Loucy (cell line): ENCODE results near the gene ZFYVE27.

ENCODE experiments used
- H2AFZ ChIP-seq: fragments of 200-600 bp; sonication (generic); 2 replicates; pipeline ENCODE4 v1.6.0; 2016; ENCODE audit warnings: antibody characterized with exemption, mild to moderate bottlenecking, low read length, moderate library complexity
- H3F3A ChIP-seq: fragments of 200-600 bp; 2 replicates; pipeline ENCODE4 v1.6.0; 2016; ENCODE audit warnings: antibody characterized with exemption, low read depth, mild to moderate bottlenecking
- H3K27me3 ChIP-seq: fragments of 200-600 bp; sonication (generic); 2 replicates; pipeline ENCODE4 v1.6.1; 2014; ENCODE audit warnings: low read length, mild to moderate bottlenecking; ENCODE audit not compliant: insufficient read depth, poor library complexity, severe bottlenecking
- H3K36me3 ChIP-seq: fragments of 200-600 bp; sonication (generic); 2 replicates; pipeline ENCODE4 v1.6.1; 2016; ENCODE audit warnings: low read length; ENCODE audit not compliant: insufficient read depth
- H3K4me1 ChIP-seq: fragments of 200-600 bp; sonication (generic); 2 replicates; pipeline ENCODE4 v1.5.1; 2014; ENCODE audit warnings: low read length, mild to moderate bottlenecking; ENCODE audit not compliant: insufficient read depth, poor library complexity, severe bottlenecking
- H3K4me2 ChIP-seq: fragments of 200-600 bp; sonication (generic); 2 replicates; pipeline ENCODE4 v1.6.0; 2014; ENCODE audit warnings: antibody characterized with exemption, low read length, low read depth, mild to moderate bottlenecking; ENCODE audit not compliant: poor library complexity, severe bottlenecking
- H3K4me3 ChIP-seq: fragments of 200-600 bp; sonication (generic); 2 replicates; pipeline ENCODE4 v1.5.1; 2014; ENCODE audit warnings: low read length, mild to moderate bottlenecking, mixed read lengths; ENCODE audit not compliant: poor library complexity, severe bottlenecking
- H3K79me2 ChIP-seq: fragments of 200-600 bp; sonication (generic); 2 replicates; pipeline ENCODE4 v1.6.1; 2014; ENCODE audit warnings: low read length; ENCODE audit not compliant: insufficient read depth
- H3K9ac ChIP-seq: fragments of 200-600 bp; sonication (generic); 2 replicates; pipeline ENCODE4 v1.6.0; 2014; ENCODE audit warnings: mild to moderate bottlenecking, low read depth, low read length, moderate library complexity; ENCODE audit not compliant: poor library complexity, severe bottlenecking
- H3K9me2 ChIP-seq: fragments of 200-600 bp; sonication (generic); replicated peaks from 2 replicates; pipeline ENCODE4 v1.6.1; 2016; ENCODE audit warnings: low read depth, low read length, mixed read lengths
- H3K9me3 ChIP-seq: fragments of 200-600 bp; sonication (generic); 2 replicates; pipeline ENCODE4 v1.6.1; 2014; ENCODE audit warnings: mild to moderate bottlenecking, antibody characterized with exemption, low read length, low read depth; ENCODE audit not compliant: insufficient read depth
- H4K20me1 ChIP-seq: fragments of 200-600 bp; sonication (generic); 2 replicates; pipeline ENCODE4 v1.6.0; 2014; ENCODE audit warnings: antibody characterized with exemption, low read length, mild to moderate bottlenecking; ENCODE audit not compliant: insufficient read depth, poor library complexity, severe bottlenecking
- EZH2phosphoT487 ChIP-seq: fragments of 200-600 bp; IDR thresholded peaks from 2 replicates; pipeline ENCODE4 v1.6.1; 2018; ENCODE audit warnings: antibody characterized with exemption, mild to moderate bottlenecking, moderate library complexity, borderline replicate concordance
- TF ChIP-seq, protein P1 (sequence below): fragments of 200-600 bp; sonication (generic); conservative IDR thresholded peaks from 2 replicates; pipeline ENCODE4 v1.5.1; 2014; ENCODE audit warnings: mild to moderate bottlenecking, antibody characterized with exemption, low read length

ZFYVE27 gene

GRCh38 chr10:97805949-97806348 is 69.0 kb downstream of the ZFYVE27 start:
- Histone ChIP-seq H3K27me3 (no peaks in the 10 kb centered on the region), H3K9me3 (no peaks in the 10 kb centered on the region), H3K79me2 (no peaks in the 10 kb centered on the region), H3F3A (no peaks in the 10 kb centered on the region), H3K36me3 (no peaks in the 10 kb centered on the region), H3K4me3 (no peak overlapping the region), H3K4me2 (no peak overlapping the region), H2AFZ (no peak overlapping the region), H3K9me2 (no peaks in the 10 kb centered on the region), H3K4me1 (no peaks in the 10 kb centered on the region), H4K20me1 (no peaks in the 10 kb centered on the region), H3K9ac (no peak overlapping the region)
- TF ChIP-seq EZH2phosphoT487 = no peak

- Histone ChIP-seq H3F3A (no peaks in the 10 kb centered on the region), H3K4me2 (no peak overlapping the region), H3K79me2 (no peaks in the 10 kb centered on the region), H3K4me1 (no peaks in the 10 kb centered on the region), H3K9ac (no peak overlapping the region), H3K27me3 (no peaks in the 10 kb centered on the region), H3K4me3 (no peak overlapping the region), H3K9me3 (no peaks in the 10 kb centered on the region), H2AFZ (no peak overlapping the region), H3K36me3 (no peaks in the 10 kb centered on the region), H4K20me1 (no peaks in the 10 kb centered on the region), H3K9me2 (no peaks in the 10 kb centered on the region)
- no peak for TF ChIP-seq EZH2phosphoT487
- TF ChIP-seq, protein P1, sequence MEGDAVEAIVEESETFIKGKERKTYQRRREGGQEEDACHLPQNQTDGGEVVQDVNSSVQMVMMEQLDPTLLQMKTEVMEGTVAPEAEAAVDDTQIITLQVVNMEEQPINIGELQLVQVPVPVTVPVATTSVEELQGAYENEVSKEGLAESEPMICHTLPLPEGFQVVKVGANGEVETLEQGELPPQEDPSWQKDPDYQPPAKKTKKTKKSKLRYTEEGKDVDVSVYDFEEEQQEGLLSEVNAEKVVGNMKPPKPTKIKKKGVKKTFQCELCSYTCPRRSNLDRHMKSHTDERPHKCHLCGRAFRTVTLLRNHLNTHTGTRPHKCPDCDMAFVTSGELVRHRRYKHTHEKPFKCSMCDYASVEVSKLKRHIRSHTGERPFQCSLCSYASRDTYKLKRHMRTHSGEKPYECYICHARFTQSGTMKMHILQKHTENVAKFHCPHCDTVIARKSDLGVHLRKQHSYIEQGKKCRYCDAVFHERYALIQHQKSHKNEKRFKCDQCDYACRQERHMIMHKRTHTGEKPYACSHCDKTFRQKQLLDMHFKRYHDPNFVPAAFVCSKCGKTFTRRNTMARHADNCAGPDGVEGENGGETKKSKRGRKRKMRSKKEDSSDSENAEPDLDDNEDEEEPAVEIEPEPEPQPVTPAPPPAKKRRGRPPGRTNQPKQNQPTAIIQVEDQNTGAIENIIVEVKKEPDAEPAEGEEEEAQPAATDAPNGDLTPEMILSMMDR = no peak
Measured at GRCh38 chr10:97810446-97810845, 73.5 kb downstream of the ZFYVE27 start.
